Endothelial cell of umbilical vein (primary cell): Measurements from ENCODE around the gene MED15.

Source experiments
- CTCF ChIP-seq, 2 donors: IDR thresholded peaks; 1 replicate in 1 of 2; 2 replicates in 1 of 2; pipeline ENCODE4 v1.5.1; 2011; ENCODE audit warnings: low read length in 2 of 2, mild to moderate bottlenecking in 2 of 2, moderate library complexity in 2 of 2, control low read depth in 1 of 2, inconsistent platforms in 1 of 2, low read depth in 1 of 2; ENCODE audit not compliant: insufficient read depth in 1 of 2; ENCODE audit errors: extremely low read depth in 1 of 2
- EZH2 ChIP-seq: IDR thresholded peaks from 2 replicates; pipeline ENCODE4 v1.6.1; 2012; ENCODE audit warnings: borderline replicate concordance, low read depth, mild to moderate bottlenecking, moderate library complexity, low read length, inconsistent platforms; ENCODE audit not compliant: severe bottlenecking
- GATA2 ChIP-seq: IDR thresholded peaks from 2 replicates; pipeline ENCODE4 v1.7.0; 2011; ENCODE audit warnings: low read depth, mild to moderate bottlenecking, moderate library complexity, mixed read lengths, low read length; ENCODE audit not compliant: insufficient read length, insufficient read depth
- JUN ChIP-seq: IDR thresholded peaks from 2 replicates; pipeline ENCODE4 v1.6.1; 2011; ENCODE audit warnings: borderline replicate concordance, low read depth; ENCODE audit not compliant: insufficient read length, insufficient read depth
- MAX ChIP-seq: IDR thresholded peaks from 2 replicates; pipeline ENCODE4 v1.6.1; 2011; ENCODE audit not compliant: insufficient read depth, insufficient read length
- MYC ChIP-seq: IDR thresholded peaks from one replicate; pipeline ENCODE4 v1.6.1; 2011; ENCODE audit warnings: mild to moderate bottlenecking, low read depth, low read length
- POLR2A ChIP-seq: IDR thresholded peaks from 2 replicates; pipeline ENCODE4 v1.6.1; 2012; ENCODE audit warnings: low read depth, mild to moderate bottlenecking, control low read depth, low read length
- POLR2AphosphoS5 ChIP-seq: IDR thresholded peaks from 2 replicates; pipeline ENCODE4 v1.6.1; 2012; ENCODE audit warnings: low read depth, mild to moderate bottlenecking, control low read depth, low read length, moderate library complexity; ENCODE audit not compliant: insufficient read depth

GRCh38 chr22:20572132-20572802, 64.9 kb downstream of the MED15 start:
- TF ChIP-seq CTCF (IDR thresholded peaks at IDR 0.05; ENCODE audit: extremely low read depth in 1 of 2, insufficient read depth in 1 of 2, low read depth in 1 of 2, low read length in 2 of 2), result no peak
- no peak for TF ChIP-seq EZH2
- TF ChIP-seq POLR2A, result no peak
- TF ChIP-seq MYC, result no peak
- no peak for TF ChIP-seq JUN
- no peak for TF ChIP-seq GATA2
- TF ChIP-seq MAX, result no peak
- TF ChIP-seq POLR2AphosphoS5, result no peak
